Occipital lobe (tissue), 2 donors: ENCODE results near the gene CD79B. TPM values are rescaled to one million over a fixed set of nuclear protein-coding genes. Genes with fewer than 3 reads are reported as not detected.

ENCODE experiments used
- DNase-seq: peaks from one replicate; lab custom pipeline; 2025; lab: John Stamatoyannopoulos, UW
- total RNA-seq: library from RNA; depleted of rRNA; stranded (reverse); fragments of >200 nt; gene quantifications from one replicate; pipeline ENCODE4 v1.2.3, GENCODE V29; 2014

Gene CD79B
- total RNA-seq, 1 donor from 2014 or later, result not detected

DNA sequence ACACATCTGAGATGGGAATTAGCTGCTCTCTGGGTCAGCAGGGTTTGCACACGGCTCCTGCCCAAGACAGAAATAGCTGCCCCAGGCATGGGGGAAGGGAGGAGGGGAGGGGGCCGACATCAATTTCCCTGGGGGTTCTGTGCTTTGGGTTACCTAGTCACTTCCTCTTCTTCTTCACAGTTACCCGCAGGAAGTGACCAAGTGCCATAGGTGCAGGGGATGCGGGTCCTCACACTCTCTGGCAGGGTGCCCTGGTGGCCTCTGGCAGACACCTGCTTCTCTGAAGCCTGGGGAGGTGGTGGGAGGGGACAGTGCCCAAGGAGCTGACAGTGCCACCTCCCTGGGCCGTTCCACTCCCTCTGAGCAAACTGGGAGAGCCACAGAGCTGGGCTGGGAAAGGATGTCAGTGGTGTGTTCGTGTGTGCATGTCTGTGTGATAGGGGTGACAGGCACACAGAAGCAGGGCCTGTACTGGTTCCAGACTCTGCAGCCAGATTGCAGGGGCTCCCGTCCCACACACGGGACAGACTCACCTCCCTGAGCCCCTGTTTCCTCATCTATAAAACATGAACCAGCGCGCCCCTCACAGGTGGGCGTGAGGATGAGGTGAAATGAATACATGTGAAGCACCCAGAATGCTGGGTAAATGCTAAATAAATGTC lies 22.4 kb upstream of the CD79B start:
- DNase-seq, result no peak

DNA sequence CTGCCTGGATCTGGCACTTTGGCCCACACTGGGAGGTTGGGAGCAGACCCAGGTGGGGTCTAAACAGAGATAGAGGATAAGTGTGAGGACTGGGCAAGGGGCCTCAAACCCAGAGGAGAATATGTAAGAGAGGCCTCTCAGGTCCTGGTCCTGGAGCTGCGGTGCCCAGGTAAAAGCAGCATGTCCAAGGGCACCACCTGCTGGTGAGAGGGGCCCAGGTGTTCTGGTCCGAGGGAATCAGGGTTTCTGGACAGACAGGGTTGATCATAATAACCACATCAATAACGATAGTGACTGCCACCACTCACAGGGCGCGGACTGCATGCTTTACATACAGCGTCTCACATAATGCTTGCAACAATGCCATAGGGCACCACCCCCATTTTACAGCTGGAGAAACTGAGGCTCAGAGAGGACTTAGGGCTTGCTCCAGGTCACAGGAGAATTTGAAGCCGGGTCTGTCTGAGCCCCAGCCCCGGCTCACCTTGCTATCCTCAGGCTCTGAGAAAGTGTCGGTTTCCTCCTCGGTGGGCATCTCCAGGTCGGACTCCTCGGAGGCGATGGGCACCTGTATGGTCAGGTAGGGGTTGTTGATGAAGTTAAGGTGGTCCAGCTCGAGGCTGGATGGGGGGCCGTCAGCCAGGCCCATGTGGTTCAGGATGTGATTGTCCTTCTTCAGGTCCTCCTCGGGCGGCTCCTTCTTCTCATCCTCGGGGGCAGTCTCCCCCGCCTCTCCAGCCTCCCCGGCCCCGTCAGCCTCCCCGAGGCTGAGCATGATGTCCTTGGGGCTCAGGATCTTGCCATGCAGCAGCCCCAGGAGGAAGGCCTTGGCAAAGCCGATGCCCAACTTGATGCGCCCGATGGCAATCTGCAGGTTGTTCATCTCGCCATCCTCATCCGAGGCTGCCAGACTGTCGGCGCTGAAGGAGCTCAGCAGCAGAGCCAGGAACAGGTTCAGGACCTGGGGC lies 19.1 kb upstream of the CD79B start:
- DNase-seq, result no peak

DNA sequence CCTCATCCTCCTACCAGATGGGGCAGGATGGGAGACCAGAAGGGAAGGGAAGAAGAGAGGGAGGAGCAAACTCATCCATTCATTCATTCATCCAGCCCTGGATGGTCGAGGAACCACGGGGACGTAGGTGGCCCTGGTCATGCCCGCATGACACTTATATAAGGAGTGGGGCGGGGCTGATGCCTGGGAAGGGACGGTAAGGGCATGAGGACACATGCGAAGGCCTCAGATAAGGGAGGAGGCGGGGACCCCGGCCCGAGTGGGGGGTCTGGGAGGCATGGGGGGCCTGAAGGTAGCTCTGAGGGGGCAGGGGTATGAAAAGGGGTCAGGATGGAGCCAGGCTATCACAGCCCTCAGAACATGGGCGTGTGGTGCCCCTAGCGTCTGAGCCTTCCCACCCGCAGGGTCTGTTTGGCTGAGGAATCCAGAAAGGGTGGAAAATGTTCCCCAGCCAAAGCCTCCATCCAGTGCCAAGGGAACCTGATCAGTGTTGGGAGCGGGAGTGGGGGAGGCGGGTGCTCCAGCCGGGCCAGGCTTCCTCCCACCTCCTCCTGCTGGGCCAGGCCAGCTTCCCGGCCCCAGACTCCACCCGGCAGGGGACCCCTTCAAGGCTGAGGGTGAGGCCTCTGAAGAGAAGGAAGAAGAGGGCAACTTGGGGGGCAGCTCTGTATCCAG lies 17.6 kb upstream of the CD79B start:
- no peak for DNase-seq

DNA sequence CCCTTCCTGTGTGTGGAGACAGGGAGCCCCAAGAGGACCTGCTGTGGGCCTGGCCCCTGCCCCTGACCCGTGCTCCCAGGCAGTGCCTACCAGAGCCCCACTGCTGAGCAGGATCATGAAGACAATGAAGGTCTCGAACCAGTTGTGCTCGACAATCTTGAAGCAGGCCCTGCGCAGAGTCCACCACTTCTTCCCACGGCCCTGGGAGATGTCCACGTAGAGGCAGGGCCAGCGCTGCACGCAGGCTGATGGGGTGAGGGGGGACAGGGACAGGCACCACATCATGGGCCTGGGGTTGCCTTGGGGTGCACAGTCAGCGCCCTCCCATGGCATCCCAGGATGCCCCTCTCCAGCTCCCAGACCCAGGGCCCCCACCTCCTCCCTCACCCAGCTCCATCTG lies 16.4 kb upstream of the CD79B start:
- DNase-seq, result no peak

DNA sequence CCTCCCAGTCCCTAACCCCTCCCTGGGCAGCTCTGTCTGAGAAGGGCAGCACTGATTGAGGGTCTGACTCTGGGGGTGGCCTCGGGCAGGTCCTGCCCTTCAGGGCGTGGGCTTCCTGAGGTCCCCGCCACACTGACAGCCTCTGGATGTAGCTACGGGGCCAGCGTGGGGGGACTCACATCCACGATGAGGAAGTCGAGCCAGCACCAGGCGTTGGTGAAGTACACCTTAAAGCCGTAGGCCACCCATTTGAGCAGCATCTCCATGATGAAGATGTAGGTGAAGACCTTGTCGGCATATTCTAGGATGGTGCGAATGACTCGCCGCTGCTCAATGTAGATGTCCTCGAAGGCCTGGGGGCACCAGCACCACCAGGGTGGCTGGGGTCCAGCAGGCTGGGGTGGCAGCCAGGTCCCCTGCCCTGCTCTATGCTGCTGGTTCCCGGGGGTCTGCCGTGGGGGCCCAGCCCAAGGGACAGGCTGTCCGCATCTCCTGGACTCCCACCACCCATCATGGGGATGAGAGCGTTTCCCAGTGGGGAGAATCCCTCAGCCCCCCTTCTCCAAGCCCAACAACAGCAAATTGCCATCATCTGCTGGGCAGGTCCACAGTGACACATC lies 15.7 kb upstream of the CD79B start:
- DNase-seq, result no peak

DNA sequence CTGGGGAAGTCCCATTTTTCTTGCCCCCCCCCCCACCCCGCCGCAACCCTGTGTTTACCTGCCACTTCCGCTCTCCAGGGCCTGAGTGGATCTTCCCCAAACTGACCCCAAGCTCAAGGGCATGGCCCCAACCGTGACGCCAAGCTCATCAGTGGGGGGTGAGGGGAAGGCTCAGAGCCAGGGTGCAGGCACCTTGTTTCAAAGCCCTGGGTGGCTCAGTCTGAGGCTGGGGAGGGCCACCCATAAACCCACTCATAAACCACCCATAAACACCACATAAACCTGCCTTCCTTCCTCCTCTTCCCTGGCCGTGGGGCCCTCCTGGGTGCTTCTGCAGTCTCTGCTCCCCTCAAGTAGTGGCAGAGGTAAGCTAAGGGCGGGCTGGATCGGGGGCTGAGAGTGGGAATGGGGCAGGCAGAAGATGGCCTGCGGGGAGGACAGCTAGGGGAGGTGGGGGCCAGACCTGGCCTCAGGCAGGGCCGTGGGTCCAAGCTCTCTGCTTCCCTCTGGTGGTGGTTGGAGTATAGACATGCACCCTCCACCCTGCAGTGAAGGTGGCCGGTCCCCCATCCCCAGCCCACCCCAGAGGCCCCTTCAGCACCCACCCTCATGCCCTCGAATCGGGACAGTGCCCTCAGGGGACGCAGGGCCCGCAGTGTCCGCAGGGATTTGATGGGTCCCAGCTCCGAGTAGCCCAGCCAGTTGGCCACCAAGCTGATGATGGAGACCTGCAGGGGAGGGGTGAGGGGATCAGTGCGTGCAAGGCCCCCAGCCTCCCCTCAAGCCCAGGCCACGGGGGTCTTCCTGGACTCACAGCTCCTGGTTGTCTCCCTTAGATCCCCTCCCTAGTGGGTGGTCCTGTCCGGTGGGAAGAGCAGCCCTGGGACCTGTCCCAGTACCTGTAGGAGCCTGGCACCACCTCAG lies 14.6 kb upstream of the CD79B start:
- no peak for DNase-seq

DNA sequence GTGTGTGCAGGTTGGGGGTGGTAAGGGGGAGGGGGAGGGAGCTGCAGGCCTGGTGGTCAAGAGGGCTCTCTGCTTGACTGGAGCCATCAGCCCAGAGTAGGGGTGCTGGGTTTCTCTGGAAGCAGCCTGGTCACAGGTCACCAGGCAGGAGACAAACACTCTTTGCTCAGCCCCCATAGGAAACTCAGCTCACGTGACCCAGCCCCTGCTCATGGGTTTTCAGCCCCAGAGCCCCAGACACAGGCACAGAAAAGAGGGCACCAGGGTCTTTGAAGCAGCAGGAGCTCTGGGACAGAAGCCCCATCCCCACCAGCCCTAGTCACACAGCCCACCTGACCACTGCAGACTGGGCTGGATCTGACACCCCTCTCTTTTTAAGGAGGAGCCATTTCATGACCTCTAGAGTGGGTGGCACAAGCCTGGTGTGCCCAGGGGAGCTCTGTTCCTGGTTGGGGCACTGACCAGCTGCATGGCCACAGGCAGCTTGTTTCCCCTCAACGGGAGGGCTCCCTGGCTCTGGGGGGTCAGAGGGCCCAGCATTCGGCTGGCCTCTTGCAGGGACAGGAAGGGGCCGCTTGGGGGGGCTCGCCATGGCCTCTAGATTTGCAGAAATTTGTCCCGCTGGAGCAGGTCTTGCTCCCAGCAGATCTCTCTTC lies 13.8 kb upstream of the CD79B start:
- no peak for DNase-seq

DNA sequence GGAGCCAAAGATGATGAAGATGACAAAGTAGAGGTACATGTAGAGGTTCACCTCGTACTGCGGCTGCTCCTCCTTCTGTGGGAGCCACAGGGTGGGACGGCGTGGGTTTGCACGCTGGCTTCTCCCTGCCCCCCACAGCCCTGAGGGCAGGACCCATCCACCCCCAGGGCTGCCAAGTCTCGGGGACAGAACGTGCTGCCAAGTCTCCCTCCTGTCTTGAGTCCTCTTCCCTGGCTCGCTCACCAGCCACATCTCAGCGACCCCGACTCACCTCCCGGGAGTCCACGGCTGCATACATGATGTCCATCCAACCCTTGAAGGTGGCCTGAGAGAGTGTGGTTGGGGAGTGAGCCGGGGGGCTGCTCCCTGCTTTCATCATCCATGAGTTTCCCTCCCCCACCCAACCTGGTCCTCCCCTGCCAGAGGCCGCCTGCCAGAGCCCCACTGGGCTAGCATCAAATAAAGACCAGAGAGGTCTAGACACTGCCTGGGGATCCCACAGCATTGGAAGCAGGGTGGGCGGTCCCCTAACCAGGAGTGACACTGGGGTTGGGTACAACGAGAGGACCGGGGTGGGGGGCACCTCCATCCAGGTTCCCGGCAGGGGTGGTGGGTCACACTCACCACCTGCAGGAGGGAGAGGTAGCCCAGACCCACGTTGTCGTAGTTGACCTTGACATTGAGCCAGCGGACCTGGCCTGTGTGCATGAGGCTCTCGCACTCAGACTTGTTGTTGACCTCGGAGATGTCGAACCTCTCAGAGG lies 12.8 kb upstream of the CD79B start:
- no peak for DNase-seq

DNA sequence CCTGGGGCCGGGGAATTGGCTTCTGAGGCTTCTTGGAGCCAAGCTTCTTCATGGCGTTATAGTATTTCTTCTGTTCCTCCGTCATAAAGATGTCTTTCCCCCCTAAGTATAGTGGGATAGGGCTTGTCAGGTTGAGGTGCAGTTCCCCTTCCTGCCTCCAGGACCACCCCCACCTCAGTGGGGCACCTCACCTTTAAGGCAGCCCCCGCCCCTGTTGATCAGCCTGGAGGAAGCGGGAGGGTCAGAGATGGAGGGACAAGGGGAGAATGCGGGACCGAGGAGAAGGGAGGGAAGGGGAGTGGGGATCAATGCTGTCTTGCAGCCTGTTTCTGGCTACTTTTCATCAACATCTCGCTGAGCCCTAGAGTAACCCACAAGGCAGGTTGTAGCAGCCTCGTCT lies 11.6 kb upstream of the CD79B start:
- no peak for DNase-seq

DNA sequence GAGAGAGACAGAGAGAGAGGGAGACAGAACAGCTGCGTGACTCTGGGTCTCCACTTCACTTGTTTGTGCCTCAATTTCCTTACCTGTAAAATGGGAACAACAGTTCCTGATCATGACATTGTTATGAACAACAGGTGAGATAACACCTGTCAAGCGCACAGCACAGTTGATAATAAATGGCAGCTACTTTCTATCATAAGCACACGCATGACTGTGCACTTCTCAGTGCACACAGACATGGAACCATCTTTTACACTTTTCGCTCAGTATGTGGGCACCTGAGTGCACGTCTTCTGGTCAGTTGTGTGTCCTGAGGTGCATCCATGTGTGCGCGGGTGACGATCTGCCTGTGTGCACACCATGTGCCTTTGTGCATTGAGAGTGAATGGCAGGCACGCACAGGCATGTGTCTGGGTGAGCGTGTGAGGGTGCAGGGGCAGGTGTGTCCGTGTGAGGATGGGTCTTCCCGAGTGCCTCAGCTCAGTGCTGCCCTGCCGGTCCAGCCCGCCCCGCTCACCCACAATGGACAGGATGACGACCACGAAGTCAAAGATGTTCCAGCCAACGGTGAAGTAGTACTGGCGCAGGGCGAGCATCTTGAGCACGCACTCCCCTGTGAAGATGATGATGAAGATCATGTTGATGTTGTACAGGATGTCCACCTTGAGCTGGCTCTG lies 10.3 kb upstream of the CD79B start:
- DNase-seq, result no peak

DNA sequence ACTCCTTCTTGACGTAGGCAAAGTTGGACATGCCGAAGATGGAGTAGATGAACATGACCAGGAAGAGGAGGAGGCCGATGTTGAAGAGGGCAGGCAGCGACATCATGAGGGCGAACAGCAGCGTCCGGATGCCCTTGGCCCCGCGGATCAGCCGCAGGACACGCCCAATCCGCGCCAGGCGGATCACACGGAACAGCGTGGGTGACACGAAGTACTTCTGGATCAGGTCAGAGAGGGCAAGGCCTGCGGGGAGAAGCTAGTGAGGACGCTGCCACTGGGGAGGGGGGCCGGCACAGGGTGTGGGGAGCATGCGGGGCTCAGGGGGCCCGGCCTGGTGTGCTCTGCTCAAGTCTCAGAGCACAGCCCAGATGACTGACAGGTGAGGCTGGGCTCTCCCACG lies 9.6 kb upstream of the CD79B start:
- DNase-seq, result no peak

DNA sequence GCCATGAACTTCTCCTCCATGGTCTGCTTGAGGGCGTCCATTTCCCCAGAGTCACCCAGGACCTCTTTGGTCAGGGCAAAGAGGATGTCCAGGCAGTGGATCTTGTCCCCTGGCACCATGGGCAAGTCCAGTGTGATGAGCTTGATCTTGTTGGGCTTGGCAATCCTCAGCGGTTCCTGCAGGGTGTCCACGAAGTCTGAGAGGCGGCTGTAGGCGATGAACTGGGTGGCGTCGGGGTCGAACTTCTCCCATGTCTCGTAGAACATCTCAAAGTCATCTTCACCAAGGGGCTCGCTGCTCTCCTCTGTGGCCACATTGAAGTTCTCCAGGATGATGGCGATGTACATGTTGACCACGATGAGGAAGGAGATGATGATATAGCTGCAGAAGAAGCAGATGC lies 9.0 kb upstream of the CD79B start:
- DNase-seq, result no peak

DNA sequence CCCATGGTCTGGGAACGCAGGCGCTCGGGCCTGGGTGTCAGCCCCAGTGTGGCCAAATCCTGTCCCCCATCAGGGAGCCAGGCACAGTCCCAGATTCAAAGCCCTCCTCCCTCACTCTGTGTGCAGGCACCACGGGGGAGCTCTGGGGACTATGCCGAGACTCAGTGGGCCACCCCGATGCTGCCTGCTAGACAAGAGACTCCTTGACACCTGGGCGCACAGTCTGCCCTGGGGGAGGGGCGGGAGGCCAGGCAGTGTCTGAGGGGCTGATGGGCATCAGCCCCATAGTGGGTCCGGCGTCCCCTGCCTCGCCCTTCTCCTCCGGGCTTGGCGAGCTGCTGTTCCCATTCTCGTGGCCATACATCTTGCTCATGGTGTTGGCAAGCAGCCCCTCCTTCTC lies 8.5 kb upstream of the CD79B start:
- DNase-seq, result no peak

DNA sequence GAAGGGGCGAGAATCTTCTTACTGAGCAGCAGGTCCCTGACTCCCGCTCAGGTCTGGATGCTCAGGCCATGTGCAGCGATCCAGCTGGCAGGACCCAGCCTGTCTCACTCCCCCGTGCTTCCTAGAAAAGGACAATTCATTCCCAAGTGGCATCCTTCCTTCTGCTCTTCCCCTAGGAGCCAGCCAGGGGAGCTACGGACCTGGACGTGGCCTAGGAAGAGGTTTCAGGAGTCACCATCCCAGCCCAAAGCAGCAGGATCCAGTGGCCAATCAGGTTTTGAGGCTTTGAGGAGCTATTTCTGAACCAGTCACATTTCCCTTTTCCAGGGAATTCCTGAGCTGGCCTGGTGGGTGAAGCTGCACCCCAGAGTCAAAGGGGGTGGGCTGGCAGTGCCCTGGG lies 7.8 kb upstream of the CD79B start:
- no peak for DNase-seq

DNA sequence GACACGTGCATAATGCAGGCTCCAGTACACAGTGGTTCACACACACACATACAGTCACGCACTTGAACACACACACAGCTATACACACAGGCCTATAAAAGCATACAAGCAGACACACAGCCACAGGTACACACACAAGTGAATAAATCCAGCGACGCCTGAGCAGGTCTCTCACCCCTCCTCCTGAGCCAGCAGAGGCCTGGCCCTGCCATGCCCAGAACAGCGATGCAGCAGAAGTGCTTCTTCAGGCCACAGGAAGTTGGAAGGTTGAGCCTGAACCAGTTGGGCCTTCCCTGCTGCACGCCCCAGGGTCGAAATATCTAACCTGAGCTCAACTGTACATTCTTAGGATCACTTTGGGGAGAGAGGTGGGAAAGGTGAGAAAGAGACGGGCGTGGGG lies 7.3 kb upstream of the CD79B start:
- DNase-seq, result no peak

DNA sequence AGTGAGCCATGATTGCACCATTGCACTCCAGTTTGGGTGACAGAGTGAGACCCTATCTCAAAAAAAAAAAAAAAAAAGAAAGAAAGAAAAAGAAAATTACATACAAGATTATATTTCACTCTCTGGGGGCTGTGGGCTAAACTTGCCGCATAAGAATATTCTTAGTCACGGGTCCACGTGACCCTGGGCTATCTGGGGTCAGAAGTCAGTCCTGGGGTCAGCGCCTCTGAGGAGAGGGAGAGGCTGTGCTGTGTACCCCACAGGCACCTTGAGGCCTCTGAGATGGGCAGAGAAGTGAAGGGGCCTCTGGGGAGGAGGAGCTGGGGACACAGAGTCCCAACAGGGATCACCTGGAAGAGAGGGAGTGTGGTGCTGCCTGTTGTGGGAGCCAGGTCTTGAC lies 5.8 kb upstream of the CD79B start:
- no peak for DNase-seq

DNA sequence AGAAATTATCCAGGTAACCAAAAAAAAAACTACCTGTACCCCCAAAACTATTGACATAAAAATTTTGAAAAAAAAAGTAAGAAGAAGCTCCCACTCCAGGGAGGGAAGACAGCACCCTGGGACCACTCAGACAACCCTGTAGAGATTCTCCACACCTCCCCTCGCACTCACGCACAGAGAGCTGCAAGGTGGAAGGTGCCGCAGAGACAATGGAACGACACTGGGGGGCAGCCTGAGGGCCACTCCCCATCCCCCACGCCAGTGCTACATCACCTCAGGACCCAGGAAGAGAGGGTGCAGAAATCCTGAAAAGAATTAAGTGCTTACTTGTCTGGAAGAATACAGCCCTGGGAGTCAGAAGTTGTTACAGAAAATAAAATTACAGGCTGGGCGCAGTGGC lies 5.2 kb upstream of the CD79B start:
- DNase-seq, result no peak

DNA sequence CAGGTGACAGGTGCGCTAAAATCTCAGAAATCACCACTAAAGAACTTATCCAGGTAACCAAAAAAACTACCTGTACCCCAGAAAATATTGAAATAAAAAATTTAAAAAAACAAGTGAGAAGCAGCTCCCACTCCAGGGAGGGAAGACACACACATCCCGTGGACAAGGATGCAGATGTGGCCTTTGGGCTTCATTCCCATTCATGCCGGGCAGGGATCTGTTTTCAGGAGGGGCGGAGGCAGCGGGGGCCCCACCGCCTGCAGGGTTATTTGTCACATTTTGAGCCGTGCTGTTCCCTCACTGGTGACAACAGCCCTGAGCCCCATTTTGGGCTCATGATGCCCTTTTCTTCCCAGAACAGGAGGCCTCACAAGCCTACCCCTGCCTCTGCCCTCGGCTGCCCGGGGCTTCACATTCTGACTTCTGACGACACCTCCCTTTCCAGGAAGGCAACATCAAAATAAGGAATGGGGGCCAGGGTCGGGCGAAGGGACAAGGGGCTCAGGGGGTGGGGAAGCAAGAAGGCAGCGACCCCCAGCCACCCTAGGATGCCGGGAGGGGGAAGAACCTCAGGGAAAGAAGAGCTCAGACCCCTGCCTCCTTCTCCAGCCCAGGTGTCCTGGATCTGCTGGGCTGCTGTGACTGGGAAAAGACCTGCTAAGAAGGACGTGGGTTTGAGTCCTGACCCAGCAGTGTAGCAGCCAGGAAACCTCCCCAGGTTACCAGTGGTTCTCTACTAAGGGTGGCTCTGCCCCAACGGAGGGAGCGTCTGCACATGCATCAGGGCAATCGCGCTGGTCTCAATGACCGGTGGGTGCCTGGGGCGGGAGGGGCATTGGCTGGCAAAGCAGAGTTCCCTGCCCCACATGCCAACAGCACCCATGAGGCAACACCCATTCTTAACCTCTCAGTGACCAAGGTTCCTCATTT lies 2.3 kb upstream of the CD79B start:
- no peak for DNase-seq
